Body of pancreas (tissue), 4 donors: ENCODE results near the gene KIF3B. TPM values are rescaled to one million over a fixed set of nuclear protein-coding genes. Genes with fewer than 3 reads are reported as not detected.
A peak's percentile ranks its signal among the peaks of the same experiment; 100 is the strongest.

ENCODE experiments used
- ATAC-seq: fragments of 150-250 bp; one replicate; pipeline ENCODE4 v1.9.1; 2016
- DNase-seq, 4 donors: peaks; one replicate each; pipeline ENCODE4 v3.0.0-alpha.2; 2019
- H3K27ac ChIP-seq, 4 donors: fragments of 200-600 bp; sonication (generic); 1 replicate in 3 of 4; 2 replicates in 1 of 4; pipeline versions ENCODE4 v1.5.1 to v1.6.1; 2016 to 2019; ENCODE audit warnings: mild to moderate bottlenecking in 1 of 4, mixed read lengths in 1 of 4, moderate library complexity in 1 of 4
- H3K27me3 ChIP-seq, 2 donors: fragments of 200-600 bp; sonication (generic); one replicate each; pipeline ENCODE4 v1.6.0; 2016; ENCODE audit warnings: mild to moderate bottlenecking in 1 of 2
- H3K36me3 ChIP-seq, 2 donors: fragments of 200-600 bp; sonication (generic); replicated peaks in 1 of 2; 2 replicates each; pipeline ENCODE4 v1.5.1; 2016; ENCODE audit warnings: low read depth in 2 of 2; ENCODE audit not compliant: insufficient read depth in 1 of 2
- H3K4me1 ChIP-seq: fragments of 200-600 bp; sonication (generic); one replicate; pipeline ENCODE4 v1.6.0; 2016
- H3K4me3 ChIP-seq, 2 donors: fragments of 200-600 bp; sonication (generic); 1 replicate in 1 of 2; 2 replicates in 1 of 2; pipeline ENCODE4 v1.5.1; 2016 to 2019
- H3K9me3 ChIP-seq, 3 donors: fragments of 200-600 bp; sonication (generic); 1 replicate in 2 of 3; 2 replicates in 1 of 3; pipeline ENCODE4 v1.5.1; 2016
- CTCF ChIP-seq, 7 experiments: fragments of 450-650 bp in 4 of 7; fragments of 200-600 bp in 3 of 7; sonication (generic) in 3 of 7; IDR thresholded peaks; one replicate each; pipeline ENCODE4 v1.5.1; 2016 to 2019; ENCODE audit warnings: antibody characterized with exemption in 7 of 7
- POLR2A ChIP-seq, 3 donors: fragments of 450-650 bp; IDR thresholded peaks; one replicate each; pipeline ENCODE4 v1.6.1; 2016; ENCODE audit warnings: antibody characterized with exemption in 3 of 3, mild to moderate bottlenecking in 2 of 3
- WGBS, 2 donors: methylation state at CpG; one replicate each; pipeline ENCODE4 v1.1.5; 2017; 5-methylcytosine and 5-hydroxymethylcytosine counted together
- intact Hi-C: fragments of 100-400 bp; cut with DNase I; formaldehyde crosslinking; loops from one replicate; pipeline ENCODE4 v1.15.1; 2023
- total RNA-seq, 2 donors: library from RNA; depleted of rRNA; stranded (reverse); fragments of >200 nt; gene quantifications; one replicate each; pipeline ENCODE4 v1.1.0, GENCODE V29; 2016

Gene KIF3B
- total RNA-seq = 10 to 100 TPM; 23.1 to 28.3 TPM

DNA sequence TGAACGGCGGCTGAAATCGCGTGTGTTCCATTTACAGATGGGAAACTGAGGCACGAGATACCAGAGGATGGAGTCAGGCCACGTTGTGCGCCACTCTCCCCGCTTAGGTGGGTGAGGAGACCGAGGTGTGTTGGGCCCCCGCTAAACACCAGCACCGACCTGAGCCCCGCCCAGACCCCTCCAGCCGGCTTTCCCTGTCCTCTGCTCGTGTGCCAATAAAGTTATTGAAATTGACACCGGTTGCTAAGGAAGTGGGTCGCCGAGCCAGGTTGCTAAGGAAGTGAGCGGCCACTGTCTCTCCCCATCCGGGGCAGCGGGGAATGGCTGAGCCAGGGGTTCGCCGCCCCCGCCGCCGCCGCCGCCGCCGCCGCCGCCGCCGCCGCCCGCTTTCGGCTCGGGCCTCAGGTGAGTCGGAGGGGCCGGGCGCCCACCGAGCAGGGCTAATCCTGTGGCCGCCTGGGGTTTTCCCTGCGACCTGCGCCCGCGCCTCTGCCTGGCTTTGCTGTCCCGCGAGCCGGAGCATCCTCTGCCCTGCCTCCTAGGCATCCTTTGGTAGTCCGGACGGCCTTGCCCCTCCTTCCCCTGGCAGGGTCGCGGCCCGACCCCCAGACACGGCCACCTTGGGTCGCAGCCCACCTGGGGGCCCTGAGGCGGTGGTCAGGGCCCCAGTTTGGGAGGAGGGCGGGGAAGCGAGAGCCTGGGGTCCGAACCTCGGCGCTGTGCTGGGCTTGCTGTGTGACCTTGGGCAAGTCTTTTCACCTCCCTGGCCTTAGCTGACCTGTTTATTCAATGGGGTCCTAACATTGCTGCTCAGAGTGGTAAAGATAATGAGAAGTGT, at the start of gene KIF3B:
Gene KIF3B (plus strand): TSS at position 291 of the 838 bp plus-strand sequence. CDS start 32,127 bp downstream, outside the sequence.
- H3K4me1 ChIP-seq = peaks cover 42% of the 10 kb centered on the region
- TF ChIP-seq POLR2A (IDR thresholded peaks at IDR 0.05) (peak in 1 of 3 donors; percentile 30), CTCF (IDR thresholded peaks at IDR 0.05) (no peak)
- H3K27me3 ChIP-seq = no peaks in the 10 kb centered on the region
- no peaks in the 10 kb centered on the region for H3K9me3 ChIP-seq
- H3K4me3 ChIP-seq = peak within 1 kb of the TSS; percentile 37 to 86
- ATAC-seq (peak; percentile 94), DNase-seq (peak; percentile 88 to 93 (median 91))
- 3 to 24% methylated on average over 5 to 39 of the region's 62 CpGs for WGBS, 2 donors
- intact Hi-C loops = no loop called here
- H3K36me3 ChIP-seq = no peaks in the 10 kb centered on the region
- H3K27ac ChIP-seq = peak within 1 kb of the TSS; percentile 46 to 90 (median 80)

DNA sequence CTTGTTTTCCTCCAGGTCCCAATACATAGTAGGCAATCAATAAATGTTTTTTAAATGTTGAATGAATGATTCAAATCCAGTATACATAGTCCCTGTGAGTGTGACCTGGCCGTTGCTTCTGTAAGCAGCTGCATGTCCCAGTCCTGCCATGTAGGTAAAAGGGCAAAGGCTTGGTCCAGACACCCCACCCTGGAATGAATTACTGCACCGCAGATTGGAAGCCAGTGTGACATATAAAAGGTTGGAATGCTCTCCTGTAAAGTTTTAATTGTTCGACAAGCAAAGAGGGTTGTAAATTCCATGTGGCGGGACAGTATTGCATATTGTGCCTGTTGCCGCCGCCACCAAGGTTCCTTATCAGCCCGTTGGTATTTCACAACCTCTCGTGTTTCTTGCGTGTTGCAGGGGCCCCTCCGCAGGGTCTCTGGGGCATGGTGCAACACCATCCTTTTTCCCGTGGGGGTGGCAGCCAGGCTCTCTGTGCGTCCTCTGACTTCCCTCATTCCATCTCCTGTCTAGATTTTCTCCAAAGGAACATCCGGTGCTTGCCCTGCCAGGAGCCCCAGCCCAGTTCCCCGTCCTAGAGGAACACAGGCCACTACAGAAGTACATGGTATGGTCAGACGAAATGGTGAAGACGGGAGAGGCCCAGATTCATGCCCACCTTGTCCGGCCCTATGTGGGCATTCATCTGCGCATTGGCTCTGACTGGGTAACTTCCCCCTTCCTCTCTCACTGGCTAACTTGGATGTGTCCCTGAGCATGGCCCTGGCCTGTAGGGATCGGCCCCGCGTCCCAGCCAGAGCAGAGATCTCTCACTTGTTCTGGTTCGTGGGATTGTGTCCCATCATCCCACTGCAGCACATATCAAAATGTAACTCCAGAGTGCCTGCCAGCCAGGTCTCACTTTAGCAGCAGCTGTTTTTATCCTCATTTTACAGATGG, 49.4 kb upstream of the KIF3B start:
- H3K9me3 ChIP-seq = no peaks in the 10 kb centered on the region
- peak overlapping the region; percentile 74 to 89 (median 79) for H3K27ac ChIP-seq
- intact Hi-C loops = no loop called here
- no peaks in the 10 kb centered on the region for H3K27me3 ChIP-seq
- H3K36me3 ChIP-seq = peaks cover 3 to 9% of the 10 kb centered on the region in 2 donors
- TF ChIP-seq POLR2A (IDR thresholded peaks at IDR 0.05) (peak in 1 of 3 donors; percentile 18), CTCF (IDR thresholded peaks at IDR 0.05) (no peak)
- no peak overlapping the region for H3K4me3 ChIP-seq
- DNase-seq (peak; percentile 56 to 76 (median 68)), ATAC-seq (peak; percentile 81)
- 47 to 48% methylated on average over 22 of the region's 22 CpGs for WGBS, 2 donors
- peaks cover 49% of the 10 kb centered on the region for H3K4me1 ChIP-seq

GRCh38 chr20:32229251-32229747, 48.2 kb upstream of the KIF3B start:
- Histone ChIP-seq H3K4me3 (no peak overlapping the region), H3K27ac (peak overlapping the region in 3 of 4 donors; percentile 78 to 89 (median 80)), H3K36me3 (peaks cover 5 to 12% of the 10 kb centered on the region in 2 donors), H3K4me1 (peaks cover 46% of the 10 kb centered on the region), H3K9me3 (no peaks in the 10 kb centered on the region), H3K27me3 (no peaks in the 10 kb centered on the region)
- no peak for DNase-seq
- TF ChIP-seq CTCF (IDR thresholded peaks at IDR 0.05) = no peak
- TF ChIP-seq POLR2A (IDR thresholded peaks at IDR 0.05) = no peak
- ATAC-seq = no peak
- WGBS, 2 donors = 29 to 35% methylated on average over 5 of the region's 5 CpGs
- intact Hi-C loops = no loop called here

- no peak overlapping the region for H3K4me3 ChIP-seq
- no peak for TF ChIP-seq CTCF (IDR thresholded peaks at IDR 0.05)
- TF ChIP-seq POLR2A (IDR thresholded peaks at IDR 0.05) = no peak
- H3K36me3 ChIP-seq = peaks cover 5 to 12% of the 10 kb centered on the region in 2 donors
- ATAC-seq = no peak
- H3K27me3 ChIP-seq = no peaks in the 10 kb centered on the region
- 94 to 96% methylated on average over 9 to 11 of the region's 13 CpGs for WGBS, 2 donors
- no peaks in the 10 kb centered on the region for H3K9me3 ChIP-seq
- no peak overlapping the region for H3K27ac ChIP-seq
- intact Hi-C loops = no loop called here
- H3K4me1 ChIP-seq = peaks cover 50% of the 10 kb centered on the region
- DNase-seq = no peak
Observed at GRCh38 chr20:32230707-32231106, 46.7 kb upstream of the KIF3B start.
